Renal cortex interstitium (tissue), 11 donors: ENCODE measurements around the gene ESRP2. TPM values are rescaled to one million over a fixed set of nuclear protein-coding genes. Genes with fewer than 3 reads are reported as not detected.

Source experiments
- DNase-seq, 11 donors: peaks; one replicate each; pipeline ENCODE4 v3.0.0-alpha.2; 2013; ENCODE audit warnings: low read depth in 9 of 11, low spot score in 4 of 11; ENCODE audit errors: extremely low read depth in 1 of 11
- polyA plus RNA-seq, 3 donors: library from polyadenylated mRNA; unstranded; fragments of 120-200 nt; gene quantifications; one replicate each; pipeline ENCODE4 v1.2.1, GENCODE V29; 2013; ENCODE audit not compliant: insufficient read length in 3 of 3

Gene ESRP2
- polyA plus RNA-seq, 3 donors = 23.0 to 40.0 (median 27.1) TPM

DNA sequence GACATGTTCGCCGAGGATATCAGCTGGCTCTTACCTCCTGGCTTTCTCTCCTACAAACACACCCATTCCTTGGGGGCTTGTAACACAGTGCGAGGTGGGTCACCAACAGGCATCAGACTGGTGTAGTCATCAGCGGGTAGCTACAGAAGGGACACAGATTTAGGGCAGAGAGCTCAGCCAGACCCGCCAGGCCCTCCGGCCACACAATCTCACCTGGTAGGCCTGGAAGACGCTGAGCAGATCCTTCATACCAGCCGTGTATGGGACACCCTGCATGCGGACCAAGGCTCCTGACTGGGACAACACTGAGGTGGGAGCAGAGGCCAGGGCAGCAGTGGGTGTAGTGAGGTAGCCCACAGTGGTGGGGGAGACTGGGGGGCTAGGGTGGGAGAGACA lies 5.8 kb downstream of the ESRP2 start:
- no peak for DNase-seq

- peak in 5 of 11 donors; percentile 34 to 59 (median 41) for DNase-seq
These were observed 6.3 kb downstream of the ESRP2 start for GRCh38 chr16:68229431-68230175.

- DNase-seq = no peak
These were observed 7.3 kb downstream of the ESRP2 start for GRCh38 chr16:68228652-68229051.

- DNase-seq = no peak
These were observed 7.9 kb downstream of the ESRP2 start for GRCh38 chr16:68227850-68228553.

GRCh38 chr16:68227183-68227793 lies 8.6 kb downstream of the ESRP2 start:
- no peak for DNase-seq

GRCh38 chr16:68226116-68226515 lies 9.8 kb downstream of the ESRP2 start:
- no peak for DNase-seq

- no peak for DNase-seq
These were observed 12.9 kb downstream of the ESRP2 start for GRCh38 chr16:68223072-68223471.

- DNase-seq = no peak
These were observed 16.1 kb downstream of the ESRP2 start for GRCh38 chr16:68219725-68220351.

- no peak for DNase-seq
These were observed 18.4 kb downstream of the ESRP2 start for GRCh38 chr16:68217506-68217905.

DNA sequence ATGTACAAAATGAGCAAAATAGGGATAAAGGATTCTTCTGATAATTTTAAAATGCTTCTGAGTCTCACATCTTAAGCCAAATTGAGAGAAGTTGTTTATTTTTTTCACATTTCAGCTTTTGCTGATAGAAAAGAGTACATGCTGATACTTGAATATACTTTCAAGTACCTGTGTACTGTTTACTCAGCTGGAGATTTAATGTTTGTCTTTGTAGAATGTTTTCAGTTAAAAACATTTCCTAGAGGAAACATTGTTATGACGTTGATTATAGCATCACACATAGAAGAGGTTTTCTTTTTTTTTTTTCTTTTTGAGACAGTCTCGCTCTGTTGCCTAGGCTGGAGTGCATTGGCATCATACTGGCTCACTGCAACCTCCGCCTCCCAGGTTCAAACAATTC lies 19.7 kb downstream of the ESRP2 start:
- no peak for DNase-seq

GRCh38 chr16:68215302-68215701 lies 20.6 kb downstream of the ESRP2 start:
- no peak for DNase-seq

- DNase-seq = no peak
These were observed 21.2 kb downstream of the ESRP2 start for GRCh38 chr16:68214726-68215125.

DNA sequence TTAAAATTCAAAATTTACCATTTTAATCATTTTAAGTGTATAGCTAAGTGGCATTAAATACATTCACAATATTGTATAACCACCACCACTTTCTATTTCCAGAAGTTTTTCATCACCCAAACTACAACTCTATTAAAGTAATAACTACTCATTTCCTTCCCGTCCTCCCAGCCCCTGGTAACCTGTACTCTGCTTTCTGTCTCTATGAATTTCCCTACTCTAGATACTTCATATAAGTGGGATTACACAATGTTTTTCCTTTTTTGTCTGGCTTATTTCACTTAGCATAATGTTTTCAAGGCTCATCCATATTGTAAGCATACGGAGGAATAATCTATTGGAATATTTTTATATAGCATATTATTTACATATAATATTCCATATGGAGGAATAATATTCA lies 29.7 kb downstream of the ESRP2 start:
- DNase-seq = no peak

DNA sequence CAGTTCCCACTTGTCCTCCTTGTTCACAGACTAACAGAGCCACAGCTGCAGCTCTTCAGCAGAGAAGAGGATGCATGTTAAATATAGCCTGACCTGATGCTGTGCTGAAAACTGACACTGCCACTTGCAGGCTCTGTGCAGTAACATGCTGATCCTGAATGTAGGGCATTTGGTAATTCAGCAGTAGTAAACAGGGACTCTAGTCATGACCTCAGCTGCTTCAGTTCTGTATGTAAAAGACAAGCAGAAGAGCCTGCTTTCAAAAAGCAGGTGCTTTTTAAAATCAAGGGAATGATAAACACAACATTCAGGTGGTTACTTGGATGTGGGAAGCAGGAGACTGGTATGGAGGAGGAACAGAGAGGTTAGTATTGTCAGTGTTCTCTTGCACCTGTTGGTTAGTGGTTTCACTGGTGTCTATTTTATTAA lies 33.8 kb downstream of the ESRP2 start:
- peak in 6 of 11 donors; percentile 16 to 45 (median 24) for DNase-seq

GRCh38 chr16:68200088-68200783 lies 35.7 kb downstream of the ESRP2 start:
- no peak for DNase-seq

DNA sequence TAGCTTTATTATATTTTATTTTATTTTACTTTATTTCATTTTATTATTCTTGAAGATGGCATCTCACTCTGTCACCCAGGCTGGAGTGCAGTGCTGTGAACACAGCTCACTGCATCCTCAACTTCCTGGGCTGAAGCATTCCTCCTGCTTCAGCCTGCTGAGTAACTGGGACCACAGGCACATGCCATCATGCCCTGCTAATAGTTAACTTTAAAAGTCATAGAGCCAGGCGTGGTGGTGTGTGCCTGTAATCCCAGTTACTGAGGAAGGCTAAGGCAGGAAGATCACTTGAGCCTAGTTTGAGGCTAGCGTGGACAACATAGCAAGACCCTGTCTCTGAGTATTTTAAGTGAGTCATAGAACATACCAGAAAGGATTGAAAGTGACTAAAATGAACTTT lies 38.7 kb downstream of the ESRP2 start:
- DNase-seq = no peak

- DNase-seq = no peak
These were observed 41.7 kb downstream of the ESRP2 start for GRCh38 chr16:68194251-68194650.

DNA sequence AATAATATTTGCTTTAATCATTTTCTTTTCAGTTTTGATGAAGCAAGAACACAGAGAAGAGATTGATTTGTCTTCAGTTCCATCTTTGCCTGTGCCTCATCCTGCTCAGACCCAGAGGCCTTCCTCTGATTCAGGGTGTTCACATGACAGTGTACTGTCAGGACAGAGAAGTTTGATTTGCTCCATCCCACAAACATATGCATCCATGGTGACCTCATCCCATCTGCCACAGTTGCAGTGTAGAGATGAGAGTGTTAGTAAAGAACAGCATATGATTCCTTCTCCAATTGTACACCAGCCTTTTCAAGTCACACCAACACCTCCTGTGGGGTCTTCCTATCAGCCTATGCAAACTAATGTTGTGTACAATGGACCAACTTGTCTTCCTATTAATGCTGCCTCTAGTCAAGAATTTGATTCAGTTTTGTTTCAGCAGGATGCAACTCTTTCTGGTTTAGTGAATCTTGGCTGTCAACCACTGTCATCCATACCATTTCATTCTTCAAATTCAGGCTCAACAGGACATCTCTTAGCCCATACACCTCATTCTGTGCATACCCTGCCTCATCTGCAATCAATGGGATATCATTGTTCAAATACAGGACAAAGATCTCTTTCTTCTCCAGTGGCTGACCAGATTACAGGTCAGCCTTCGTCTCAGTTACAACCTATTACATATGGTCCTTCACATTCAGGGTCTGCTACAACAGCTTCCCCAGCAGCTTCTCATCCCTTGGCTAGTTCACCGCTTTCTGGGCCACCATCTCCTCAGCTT lies 45.0 kb downstream of the ESRP2 start:
- no peak for DNase-seq
